GM18861 (cell line): ENCODE measurements around the gene ATP8A2.

Experiments
- ATAC-seq: cut with Tn5 transposase; IDR thresholded peaks from one replicate; pipeline ENCODE4 v1.9.1; 2021; ENCODE audit not compliant: unreplicated experiment

Gene ATP8A2

GRCh38 chr13:25905611-25906010 is 533.8 kb downstream of the ATP8A2 start:
- no peak for ATAC-seq

- ATAC-seq, result no peak
Observed at GRCh38 chr13:25906191-25906661, 534.5 kb downstream of the ATP8A2 start.

GRCh38 chr13:25908366-25908765 is 536.6 kb downstream of the ATP8A2 start:
- ATAC-seq, result no peak

- ATAC-seq, result no peak
Observed at GRCh38 chr13:25910243-25910642, 538.5 kb downstream of the ATP8A2 start.

- no peak for ATAC-seq
Observed at GRCh38 chr13:25910991-25911419, 539.2 kb downstream of the ATP8A2 start.

- ATAC-seq, result no peak
Observed at GRCh38 chr13:25912961-25913360, 541.2 kb downstream of the ATP8A2 start.

GRCh38 chr13:25915840-25916518 is 544.2 kb downstream of the ATP8A2 start:
- no peak for ATAC-seq

GRCh38 chr13:25920277-25920676 is 548.5 kb downstream of the ATP8A2 start:
- no peak for ATAC-seq

GRCh38 chr13:25920931-25921330 is 549.2 kb downstream of the ATP8A2 start:
- no peak for ATAC-seq

- no peak for ATAC-seq
Observed at GRCh38 chr13:25922376-25922775, 550.6 kb downstream of the ATP8A2 start.

GRCh38 chr13:25923217-25924085 is 551.7 kb downstream of the ATP8A2 start:
- no peak for ATAC-seq

- ATAC-seq, result no peak
Observed at GRCh38 chr13:25927363-25927762, 555.6 kb downstream of the ATP8A2 start.

- ATAC-seq, result no peak
Observed at GRCh38 chr13:25927932-25928331, 556.2 kb downstream of the ATP8A2 start.

- no peak for ATAC-seq
Observed at GRCh38 chr13:25928941-25929505, 557.2 kb downstream of the ATP8A2 start.

GRCh38 chr13:25929816-25930215 is 558.0 kb downstream of the ATP8A2 start:
- ATAC-seq, result no peak

- no peak for ATAC-seq
Observed at GRCh38 chr13:25930653-25931052, 558.9 kb downstream of the ATP8A2 start.

- ATAC-seq, result no peak
Observed at GRCh38 chr13:25932365-25932764, 560.6 kb downstream of the ATP8A2 start.

GRCh38 chr13:25933520-25933919 is 561.7 kb downstream of the ATP8A2 start:
- ATAC-seq, result no peak

- ATAC-seq, result no peak
Observed at GRCh38 chr13:25934127-25934526, 562.4 kb downstream of the ATP8A2 start.

- ATAC-seq, result no peak
Observed at GRCh38 chr13:25939961-25940687, 568.4 kb downstream of the ATP8A2 start.

- no peak for ATAC-seq
Observed at GRCh38 chr13:25943081-25943480, 571.3 kb downstream of the ATP8A2 start.
